Dedifferentiated amniotic fluid mesenchymal stem cell (primary cell): ENCODE results near the gene FGFR2.

ENCODE experiments used
- DNase-seq: peaks from one replicate; pipeline ENCODE4 v3.0.0-alpha.2; 2016; ENCODE audit errors: extremely low spot score

Gene FGFR2

DNA sequence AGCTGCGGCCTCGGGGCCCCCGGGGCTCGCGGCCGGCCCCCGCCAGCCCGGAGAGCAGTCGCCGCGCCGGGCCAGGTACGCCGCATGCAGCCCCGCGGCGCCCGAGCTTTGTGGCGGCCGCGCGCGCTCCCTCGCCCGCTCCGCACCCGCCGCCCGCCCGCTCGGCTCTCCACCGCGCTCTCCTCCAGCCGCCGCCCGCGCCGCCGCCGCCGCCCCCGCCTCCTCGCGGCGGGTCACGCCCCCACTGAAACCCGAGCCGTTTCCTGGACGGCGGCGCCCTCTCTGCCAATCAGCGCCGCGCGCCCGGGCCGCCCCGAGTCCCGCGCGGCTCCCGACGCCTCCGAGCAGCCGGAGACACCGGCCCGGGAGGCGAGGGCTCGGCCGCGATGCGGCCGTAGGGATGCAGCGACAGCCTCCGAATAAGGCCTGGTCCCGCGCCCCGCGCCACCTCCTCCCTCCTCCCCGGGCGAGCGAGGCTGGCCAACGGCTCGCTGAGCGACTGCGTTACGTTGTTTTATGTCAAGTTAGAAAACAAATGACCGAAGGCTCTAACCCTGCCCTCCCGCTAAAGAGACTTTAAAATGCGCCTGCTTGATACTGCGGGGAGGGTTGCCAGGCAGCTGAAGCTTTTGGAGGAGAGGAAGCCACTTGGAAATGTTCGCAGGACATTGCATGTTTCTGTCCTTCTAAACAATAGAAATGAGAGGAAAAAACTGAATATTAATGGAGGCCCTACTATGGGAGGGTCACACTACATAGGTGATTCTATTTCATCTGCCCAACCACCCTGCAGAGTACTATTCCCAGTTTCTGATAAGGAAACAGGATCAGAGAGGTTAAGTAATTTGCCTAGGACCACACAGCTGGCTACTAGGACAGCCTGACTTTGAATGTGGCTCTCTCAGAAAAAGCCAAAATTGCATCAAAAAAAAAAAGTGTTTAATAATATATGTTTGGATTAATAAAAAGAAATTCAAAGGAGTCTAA lies at the start of gene FGFR2:
Gene FGFR2 (minus strand): TSS at position 182 of the 987 bp plus-strand sequence. CDS start 4,627 bp downstream, outside the sequence.
- DNase-seq = no peak

GRCh38 chr10:121647401-121647800 lies 49.2 kb upstream of the FGFR2 start:
- no peak for DNase-seq

DNA sequence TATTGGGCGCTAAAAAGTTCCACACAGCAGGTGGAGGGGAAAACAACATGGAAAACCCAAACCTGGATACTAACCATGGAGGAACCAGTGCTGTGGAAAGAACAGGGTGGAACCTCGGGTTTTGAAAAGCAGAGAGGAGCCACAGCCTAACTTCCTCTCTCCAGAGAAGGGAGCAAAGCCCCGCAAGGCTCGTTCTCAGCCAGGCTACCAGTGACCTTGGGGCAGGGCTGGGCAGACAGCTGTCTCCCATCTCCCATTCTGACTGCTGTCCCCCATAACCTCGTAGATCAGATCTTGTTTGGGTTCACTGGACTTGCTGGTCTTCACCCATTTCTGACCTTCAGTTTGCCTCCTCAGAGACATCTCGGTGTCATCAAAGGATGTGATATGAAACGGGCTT lies 47.5 kb upstream of the FGFR2 start:
- DNase-seq = no peak

GRCh38 chr10:121644501-121644900 lies 46.3 kb upstream of the FGFR2 start:
- no peak for DNase-seq

DNA sequence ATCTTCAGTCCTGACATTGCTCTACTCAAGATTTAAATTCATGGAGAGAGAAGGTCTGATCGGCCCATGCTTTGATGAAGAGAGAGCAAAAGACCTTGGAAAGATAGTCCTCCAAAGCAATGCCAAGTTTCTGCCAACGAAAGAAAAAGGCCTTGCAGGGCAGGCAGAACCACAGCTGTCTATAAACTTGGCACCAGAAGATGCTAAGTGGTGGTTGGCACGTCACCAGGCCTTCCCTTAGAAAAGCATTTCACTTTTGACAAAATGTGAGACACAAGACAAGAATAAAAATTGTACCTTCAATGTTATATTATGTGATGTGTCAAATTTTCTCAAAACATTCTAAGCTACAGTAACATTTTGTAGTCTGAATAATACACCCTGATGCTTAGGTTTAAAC lies 42.0 kb upstream of the FGFR2 start:
- no peak for DNase-seq

DNA sequence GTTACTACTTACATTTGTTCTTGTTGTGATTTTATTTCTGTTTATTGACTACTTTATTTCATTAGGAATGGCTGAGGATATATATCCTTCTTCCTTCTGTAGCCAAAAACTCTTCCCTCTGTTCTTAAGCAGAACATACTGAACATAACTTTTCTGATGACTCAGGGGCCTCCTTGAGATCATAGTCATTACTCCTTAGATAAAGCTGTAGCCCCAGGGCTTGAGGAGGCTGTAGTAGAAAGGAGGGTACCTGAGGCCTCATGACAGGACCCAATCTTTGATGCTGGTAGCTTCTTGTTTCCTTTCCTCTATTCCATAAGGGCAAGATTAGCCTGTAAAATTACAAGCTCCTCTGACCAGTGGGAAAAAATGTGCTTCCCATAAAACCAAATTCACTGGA lies 41.2 kb upstream of the FGFR2 start:
- DNase-seq = no peak

DNA sequence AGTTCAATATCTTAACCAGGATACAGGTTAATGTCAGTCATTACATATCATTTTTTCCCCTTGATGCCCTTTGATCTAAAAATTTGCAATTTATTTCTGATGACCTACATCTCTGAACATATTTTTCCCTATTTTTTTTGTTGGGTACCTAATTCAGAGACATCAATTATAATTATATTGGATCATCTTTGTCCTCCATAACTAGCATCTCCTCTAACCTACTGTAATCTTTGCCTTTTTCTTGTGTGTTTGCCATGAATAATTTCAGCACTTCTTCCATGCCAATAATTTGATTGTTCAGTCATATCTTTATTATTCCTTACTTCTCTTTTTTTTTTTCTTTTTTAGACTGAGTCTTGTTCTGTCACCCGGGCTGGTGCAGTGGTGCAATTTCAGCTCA lies 39.2 kb upstream of the FGFR2 start:
- DNase-seq = no peak

GRCh38 chr10:121633056-121633455 lies 34.8 kb upstream of the FGFR2 start:
- DNase-seq = no peak

GRCh38 chr10:121631365-121632029 lies 33.3 kb upstream of the FGFR2 start:
- DNase-seq = no peak

DNA sequence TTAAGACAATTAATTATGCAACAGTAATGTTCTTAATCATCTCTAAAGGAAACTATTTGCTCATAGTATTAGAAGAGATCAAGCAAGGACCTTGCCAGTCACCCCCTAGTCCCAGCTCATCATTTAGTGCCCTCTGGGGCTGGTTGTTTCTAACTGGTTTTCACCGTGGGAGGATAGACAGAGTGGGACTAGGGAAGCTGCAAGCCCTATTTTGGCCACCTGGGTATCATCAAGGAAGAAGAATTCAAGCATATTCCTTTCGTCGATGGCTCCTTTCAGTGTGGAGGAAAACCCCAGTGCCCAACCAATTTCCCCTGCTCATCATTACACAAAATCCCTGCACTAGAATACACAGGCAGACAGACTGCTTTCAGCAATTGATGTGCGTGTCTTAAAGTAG lies 30.6 kb upstream of the FGFR2 start:
- no peak for DNase-seq

GRCh38 chr10:121627876-121628581 lies 29.8 kb upstream of the FGFR2 start:
- DNase-seq = no peak

GRCh38 chr10:121624836-121625486 lies 26.7 kb upstream of the FGFR2 start:
- no peak for DNase-seq

- DNase-seq = no peak
These were observed 20.7 kb upstream of the FGFR2 start for GRCh38 chr10:121618906-121619305.

DNA sequence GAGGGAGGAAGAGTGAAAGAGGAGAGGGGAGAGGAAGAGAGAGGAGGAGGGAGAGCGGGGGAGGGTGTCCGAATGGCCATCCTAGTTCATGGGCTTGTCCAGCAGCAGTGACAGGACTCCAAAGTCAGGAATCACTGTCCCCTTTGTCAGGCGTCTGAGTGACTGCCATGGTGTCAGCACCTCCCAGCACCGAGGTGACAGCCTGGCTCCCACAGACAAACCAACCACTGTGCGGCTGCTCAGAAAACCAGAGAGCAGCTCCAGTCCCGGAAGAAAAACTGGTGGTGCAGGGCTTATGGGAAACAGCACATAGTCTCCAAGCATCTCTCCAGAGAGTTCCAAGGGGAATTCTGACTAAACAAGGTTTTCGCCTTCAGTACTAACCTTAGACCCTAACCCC lies 18.9 kb upstream of the FGFR2 start:
- no peak for DNase-seq

- no peak for DNase-seq
These were observed 18.0 kb upstream of the FGFR2 start for GRCh38 chr10:121616291-121616690.

DNA sequence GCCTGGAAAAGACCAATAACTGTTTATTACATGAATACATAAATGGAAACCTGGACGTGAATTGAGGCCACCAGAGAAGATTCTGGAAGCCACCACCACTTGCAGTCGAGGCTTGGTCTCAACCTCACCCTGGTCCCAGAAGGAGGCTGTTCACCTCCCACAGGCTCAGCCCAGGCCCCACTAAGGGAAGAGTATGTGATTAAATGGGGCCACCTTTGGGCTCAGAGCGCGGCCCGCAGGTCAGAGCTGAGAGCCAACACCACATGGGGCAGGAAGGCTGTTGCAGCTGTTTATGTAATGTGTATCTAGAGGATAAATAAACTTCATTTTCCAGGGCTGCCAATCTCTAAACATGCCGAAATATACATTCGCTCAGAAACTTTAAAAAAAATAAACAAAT lies 17.6 kb upstream of the FGFR2 start:
- DNase-seq = no peak

DNA sequence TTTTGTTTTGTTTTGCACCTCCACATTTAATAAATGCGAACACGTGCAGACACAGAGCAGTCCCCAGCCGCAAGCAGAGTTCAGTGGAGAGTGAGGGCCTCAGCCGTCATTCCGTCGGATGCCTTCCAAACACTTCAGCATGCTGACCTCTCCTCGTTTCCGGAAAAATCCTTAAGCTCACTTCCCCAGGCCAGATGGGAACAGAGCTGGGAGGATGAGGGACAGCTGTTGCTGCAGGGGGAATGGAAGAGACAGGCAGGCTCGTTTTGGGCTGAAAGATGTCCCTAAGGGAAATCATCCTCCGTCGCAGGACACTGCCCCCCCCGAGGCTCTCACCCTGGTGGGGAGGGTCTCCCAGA lies 17.2 kb upstream of the FGFR2 start:
- DNase-seq = no peak

DNA sequence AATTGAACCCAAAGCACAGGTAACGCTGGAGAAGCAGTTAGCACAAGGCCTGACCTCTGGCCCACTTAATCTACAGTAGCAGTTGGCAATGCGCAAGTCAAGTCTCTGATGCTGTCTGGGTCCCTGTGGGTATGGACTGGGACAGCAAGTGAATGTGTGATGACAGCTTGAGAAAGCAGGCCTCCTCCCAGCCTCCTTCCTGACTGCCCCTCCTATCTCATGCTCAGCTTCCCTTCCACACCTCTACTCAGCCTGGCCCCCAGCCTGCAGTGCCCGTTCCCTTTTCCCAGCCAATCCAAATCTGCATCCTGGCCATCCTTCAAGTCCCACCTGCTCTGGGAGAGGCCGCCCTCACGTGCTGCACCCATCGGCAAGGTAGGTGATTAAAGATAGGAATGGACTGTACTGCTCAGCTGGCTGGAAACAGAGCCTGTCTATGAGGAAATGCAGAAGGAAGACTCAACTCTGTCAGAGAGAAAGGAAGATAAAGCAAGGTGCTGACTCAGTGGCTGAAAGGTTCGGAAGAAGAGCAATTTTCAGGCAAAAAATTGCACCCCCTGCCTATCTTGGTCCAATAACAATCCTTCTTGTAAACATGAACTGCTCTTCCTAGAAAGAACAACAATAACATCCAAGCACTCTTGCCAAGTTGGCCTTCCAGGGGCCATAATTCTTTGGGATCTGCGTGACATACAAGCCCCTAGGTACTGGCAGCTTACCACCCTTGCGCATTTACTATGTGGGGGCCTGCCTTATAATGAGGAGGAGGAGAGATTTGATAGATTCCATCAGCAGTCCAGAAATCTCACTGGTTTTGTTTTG lies 16.6 kb upstream of the FGFR2 start:
- DNase-seq = no peak

DNA sequence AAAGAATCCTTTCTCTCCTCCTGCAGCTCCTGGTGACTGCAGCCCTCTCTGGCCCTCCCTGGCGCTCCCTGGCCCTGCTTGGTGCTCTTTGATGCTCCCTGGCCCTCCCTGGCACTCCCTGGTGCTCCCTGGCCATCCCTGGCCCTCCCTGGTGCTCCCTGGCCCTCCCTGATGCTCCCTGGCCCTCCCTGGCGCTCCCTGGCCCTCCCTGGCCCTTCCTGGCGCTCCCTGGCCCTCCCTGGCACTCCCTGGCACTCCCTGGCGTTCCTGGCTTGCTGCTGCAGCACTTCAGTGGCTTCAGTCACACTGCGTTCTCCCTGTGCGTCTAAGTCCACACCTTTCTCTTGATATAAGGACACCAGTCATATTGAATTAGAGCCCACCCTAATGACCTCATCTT lies 15.2 kb upstream of the FGFR2 start:
- no peak for DNase-seq

DNA sequence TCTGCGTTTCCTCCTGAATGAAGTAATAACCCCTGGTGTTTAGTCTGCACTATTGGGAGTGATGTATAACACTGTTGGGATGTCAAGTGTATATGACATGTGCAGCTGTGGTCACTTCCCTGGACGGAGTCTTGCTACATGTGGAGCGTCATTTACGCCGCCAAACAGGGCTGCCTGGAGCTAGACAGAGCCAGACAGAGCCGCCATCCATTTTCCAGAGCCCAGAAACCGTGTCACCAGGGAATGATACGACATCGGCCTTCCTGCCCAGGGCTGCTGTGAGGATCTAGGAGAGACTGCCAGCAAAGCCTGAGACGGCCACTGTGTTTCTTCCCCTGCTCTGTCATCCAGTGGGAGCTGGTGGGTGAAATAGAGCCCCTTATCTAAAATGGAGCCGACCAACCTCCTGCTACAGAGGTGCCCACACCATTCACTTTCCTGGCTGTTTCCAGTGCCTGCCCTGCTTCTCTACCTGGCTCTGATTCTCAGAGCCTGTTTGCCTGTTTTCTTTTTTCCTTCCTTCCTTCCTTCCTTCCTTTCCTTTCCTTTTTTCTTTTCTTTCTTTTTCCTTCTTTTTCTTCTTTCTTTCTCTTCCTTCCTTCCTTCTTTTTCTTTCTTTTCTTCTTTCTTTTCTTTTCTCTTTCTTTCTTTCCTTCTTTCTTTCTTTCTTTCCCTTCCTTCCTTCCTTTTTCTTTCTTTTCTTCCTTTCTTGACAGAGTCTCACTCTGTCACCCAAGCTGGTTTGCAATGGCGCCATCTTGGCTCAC lies 13.3 kb upstream of the FGFR2 start:
- DNase-seq = no peak
